Measurements from ENCODE around the gene ANKRD33. TPM values are rescaled to one million over a fixed set of nuclear protein-coding genes. Genes with fewer than 3 reads are reported as not detected.

ANKRD33 gene
- total and polyA plus RNA-seq, 2 of the 8 experiments (the other 6 are each of a cell fraction or from before 2014, with no cell fraction given), result 0.41 to 0.53 TPM

DNA sequence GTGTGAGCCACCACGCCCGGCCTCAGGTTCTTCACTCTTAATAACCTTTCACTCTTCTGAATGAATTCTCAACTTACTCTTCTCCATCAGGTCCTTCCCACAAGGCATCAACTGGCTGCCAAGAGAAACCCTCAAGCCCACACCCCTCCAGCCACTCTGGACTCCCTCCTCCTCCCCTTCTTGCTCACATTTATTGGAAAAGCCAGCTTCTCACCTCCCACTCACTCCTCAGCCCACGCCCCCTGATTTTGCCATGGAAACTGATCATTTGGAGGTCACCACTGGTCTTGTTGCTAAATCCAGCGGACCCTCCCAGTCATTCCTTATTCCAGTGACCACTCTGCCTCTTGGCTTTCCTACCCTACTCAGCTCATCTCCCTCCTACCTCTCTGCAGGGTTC, 46.2 kb downstream of the ANKRD33 start:
- no peak overlapping the region for H2BK20ac ChIP-seq (ENCODE audit: low read length)
- H3K4me1 ChIP-seq (replicated peaks in 1 of 4; ENCODE audit: control insufficient read depth in 3 of 4, insufficient read depth in 4 of 4, low read length in 3 of 4), result no peaks in the 10 kb centered on the region; a peak in 1 of 7 replicates
- TF ChIP-seq, protein P1, sequence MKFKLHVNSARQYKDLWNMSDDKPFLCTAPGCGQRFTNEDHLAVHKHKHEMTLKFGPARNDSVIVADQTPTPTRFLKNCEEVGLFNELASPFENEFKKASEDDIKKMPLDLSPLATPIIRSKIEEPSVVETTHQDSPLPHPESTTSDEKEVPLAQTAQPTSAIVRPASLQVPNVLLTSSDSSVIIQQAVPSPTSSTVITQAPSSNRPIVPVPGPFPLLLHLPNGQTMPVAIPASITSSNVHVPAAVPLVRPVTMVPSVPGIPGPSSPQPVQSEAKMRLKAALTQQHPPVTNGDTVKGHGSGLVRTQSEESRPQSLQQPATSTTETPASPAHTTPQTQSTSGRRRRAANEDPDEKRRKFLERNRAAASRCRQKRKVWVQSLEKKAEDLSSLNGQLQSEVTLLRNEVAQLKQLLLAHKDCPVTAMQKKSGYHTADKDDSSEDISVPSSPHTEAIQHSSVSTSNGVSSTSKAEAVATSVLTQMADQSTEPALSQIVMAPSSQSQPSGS (IDR thresholded peaks at IDR 0.05; ENCODE audit: low read length), result no peak
- no peak overlapping the region for H3K4ac ChIP-seq (replicated peaks; ENCODE audit: insufficient read length, low read depth, low read length)
- no peak overlapping the region for H3K4me2 ChIP-seq (ENCODE audit: insufficient read depth in 1 of 2, low read depth in 2 of 2, low read length in 2 of 2)
- DNase-seq (ENCODE audit: low read depth in 1 of 2, low spot score in 2 of 2) (no peak), FAIRE-seq (no peak)
- no peak overlapping the region for H2AK5ac ChIP-seq (ENCODE audit: low read depth, low read length)
- H4K20me1 ChIP-seq (replicated peaks in 1 of 2; ENCODE audit: control insufficient read depth in 1 of 2, insufficient read depth in 2 of 2, low read length in 2 of 2), result no peaks in the 10 kb centered on the region
- CTCF ChIA-PET (ENCODE audit: partially characterized antibody), result interaction anchor here (1.0 to 10.1 kb wide), 7 partner anchors 10 to 47 kb away, joined by 3 to 106 read pairs (median 4); no protein-coding TSS in a partner anchor
- 90% methylated on average over 4 of the region's 4 CpGs; no CpG with 5 or more reads in 1 of the 2 experiments for WGBS, 2 experiments (ENCODE audit: extremely low coverage in 1 of 2, insufficient coverage in 1 of 2, insufficient read length in 1 of 2, insufficient replicate concordance in 2 of 2, low coverage in 1 of 2, low lambda C conversion rate in 2 of 2, missing lambda C conversion rate in 1 of 2)
- H3K56ac ChIP-seq (replicated peaks; ENCODE audit: insufficient read length, low read depth, low read length), result no peak overlapping the region
- no peaks in the 10 kb centered on the region for H3K79me2 ChIP-seq (ENCODE audit: control insufficient read depth in 1 of 2, insufficient read depth in 2 of 2, low read length in 2 of 2)
- no peak overlapping the region for H3K27ac ChIP-seq (ENCODE audit: low read depth, low read length)
- H3K79me1 ChIP-seq (ENCODE audit: low read depth, low read length), result no peaks in the 10 kb centered on the region
- H2AFZ ChIP-seq (ENCODE audit: low read length), result no peak overlapping the region
- no peak overlapping the region for H2BK120ac ChIP-seq (replicated peaks; ENCODE audit: low read depth, low read length)
- POLR2A ChIA-PET (ENCODE audit: partially characterized antibody), result no interaction called here
- no peak overlapping the region for H4K8ac ChIP-seq (ENCODE audit: extremely low read depth, insufficient read depth, low read length)
- no peaks in the 10 kb centered on the region for H3K36me3 ChIP-seq (ENCODE audit: control insufficient read depth in 2 of 4, insufficient read depth in 4 of 4, low read length in 3 of 4)
- H3K9me3 ChIP-seq (ENCODE audit: insufficient read depth in 2 of 2, low read depth in 1 of 2, low read length in 1 of 2), result no peaks in the 10 kb centered on the region
- no peak overlapping the region for H3K14ac ChIP-seq (ENCODE audit: insufficient read length)
- H3K23ac ChIP-seq (ENCODE audit: insufficient read length), result no peak overlapping the region
- H3K9ac ChIP-seq (replicated peaks in 1 of 4; ENCODE audit: extremely low read depth in 1 of 4, low read depth in 3 of 4, low read length in 3 of 4), result no peak overlapping the region
- no peak overlapping the region for H2BK5ac ChIP-seq (ENCODE audit: low read depth, low read length)
- H4K5ac ChIP-seq (ENCODE audit: insufficient read length, low read depth, low read length), result no peak overlapping the region
- H2BK15ac ChIP-seq (ENCODE audit: low read length), result no peak overlapping the region
- H3K4me3 ChIP-seq (ENCODE audit: extremely low read depth in 1 of 4, insufficient read depth in 2 of 4, low read depth in 3 of 4, low read length in 4 of 4), result no peak overlapping the region
- H3K27me3 ChIP-seq (replicated peaks in 1 of 4; ENCODE audit: control insufficient read depth in 3 of 4, extremely low read depth in 1 of 4, insufficient read depth in 3 of 4, low read length in 3 of 4), result no peaks in the 10 kb centered on the region
- H3K18ac ChIP-seq (ENCODE audit: extremely low read depth, low read length), result no peak overlapping the region
- 0 out of 2 replicates have a peak, but pooled peaks cover 2% of the 10 kb centered on the region for H3K23me2 ChIP-seq (ENCODE audit: low read depth, low read length)
- no peak overlapping the region for H2BK12ac ChIP-seq (ENCODE audit: low read depth, low read length)
- no peak overlapping the region for H4K91ac ChIP-seq (replicated peaks; ENCODE audit: insufficient read length, low read length)

Measured in H1 (cell line).